C4-2B (cell line): ENCODE results near the gene RNF125.

Experiments
- H3K27ac ChIP-seq: fragments of 450-650 bp; 2 replicates; pipeline ENCODE4 v1.5.1; 2017
- CTCF ChIP-seq: fragments of 450-650 bp; conservative IDR thresholded peaks from 2 replicates; pipeline ENCODE4 v1.5.1; 2017; ENCODE audit warnings: mild to moderate bottlenecking
- ZFX ChIP-seq: fragments of 450-650 bp; IDR thresholded peaks from 2 replicates; pipeline ENCODE4 v1.6.1; 2017

The RNF125 gene

GRCh38 chr18:32049393-32050171 is 31.0 kb downstream of the RNF125 start:
- TF ChIP-seq CTCF (no peak), ZFX (no peak)
- H3K27ac ChIP-seq = no peak overlapping the region; the same call in 1 of the 2 replicates

GRCh38 chr18:32056613-32057358 is 38.2 kb downstream of the RNF125 start:
- no peak for TF ChIP-seq CTCF
- no peak for TF ChIP-seq ZFX
- H3K27ac ChIP-seq = no peak overlapping the region

- no peak overlapping the region for H3K27ac ChIP-seq
- TF ChIP-seq ZFX (no peak), CTCF (no peak)
Measured at GRCh38 chr18:32057624-32058165, 39.1 kb downstream of the RNF125 start.

GRCh38 chr18:32060026-32060425 is 41.4 kb downstream of the RNF125 start:
- TF ChIP-seq ZFX = no peak
- no peak for TF ChIP-seq CTCF
- no peak overlapping the region for H3K27ac ChIP-seq

- TF ChIP-seq CTCF (no peak), ZFX (no peak)
- no peak overlapping the region for H3K27ac ChIP-seq
Measured at GRCh38 chr18:32067375-32068167, 48.9 kb downstream of the RNF125 start.

GRCh38 chr18:32072321-32072720 is 53.7 kb downstream of the RNF125 start:
- TF ChIP-seq ZFX = no peak
- peak; percentile 67 for TF ChIP-seq CTCF
- no peak overlapping the region for H3K27ac ChIP-seq
